ENCODE results near the gene ITPK1. TPM values are rescaled to one million over a fixed set of nuclear protein-coding genes. Genes with fewer than 3 reads are reported as not detected.

Gene ITPK1
- total and polyA plus RNA-seq, 10 of the 15 experiments (the other 5 are each of a cell fraction or from before 2014, with no cell fraction given) = 1.3 to 73.2 (median 27.0) TPM

DNA sequence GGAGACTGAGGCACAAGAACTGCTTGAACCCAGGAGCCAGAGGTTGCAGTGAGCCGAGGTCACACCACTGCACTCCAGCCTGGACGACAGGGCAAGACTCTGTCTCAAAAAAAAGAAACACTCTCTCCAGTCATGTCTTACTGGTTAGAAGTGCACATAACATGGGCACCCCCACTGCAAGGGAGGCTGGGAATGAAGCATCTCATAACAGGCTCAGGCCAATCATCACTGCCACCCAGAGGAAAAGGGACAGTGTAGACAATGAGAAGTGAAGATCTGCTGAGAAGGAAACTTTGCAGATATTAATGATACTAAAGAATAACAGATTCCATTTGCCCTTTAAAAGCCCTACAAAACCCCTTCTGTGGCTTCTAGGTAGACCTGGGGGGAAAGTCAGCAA is 66.9 kb downstream of the ITPK1 start:
- POLR2A ChIA-PET = no interaction called here
- Histone ChIP-seq H3K9ac (ENCODE audit: control insufficient read depth, insufficient read depth, low read length) (no peak overlapping the region), H3K36me3 (ENCODE audit: control insufficient read depth in 2 of 2, insufficient read depth in 2 of 2, low read length in 1 of 2) (peaks cover 0 to 11% of the 10 kb centered on the region in 2 experiments; a peak in 2 of 4 replicates), H2AFZ (ENCODE audit: control insufficient read depth, low read depth, low read length) (no peak overlapping the region), H3K9me3 (replicated peaks; ENCODE audit: control insufficient read depth, insufficient read depth, low read length) (no peaks in the 10 kb centered on the region), H3K4me1 (ENCODE audit: control insufficient read depth, insufficient read depth, low read length) (peaks cover 11% of the 10 kb centered on the region), H4K20me1 (ENCODE audit: control insufficient read depth, insufficient read depth) (no peaks in the 10 kb centered on the region), H3K27me3 (replicated peaks in 1 of 2; ENCODE audit: control insufficient read depth in 2 of 2, insufficient read depth in 2 of 2, low read length in 1 of 2) (no peaks in the 10 kb centered on the region), H3K4me3 (no peak overlapping the region), H3K4me2 (ENCODE audit: control insufficient read depth, insufficient read depth) (no peak overlapping the region), H3K27ac (ENCODE audit: control insufficient read depth, insufficient read depth) (no peak overlapping the region), H3K79me2 (ENCODE audit: control insufficient read depth, insufficient read depth, low read length) (no peaks in the 10 kb centered on the region)
- no TSS peak for BruUV-seq (replicated peaks)
- SMC1A ChIA-PET (ENCODE audit: uncharacterized antibody, unreplicated experiment) = no interaction called here
- ATAC-seq (no peak), DNase-seq (ENCODE audit: low read depth, low spot score) (no peak), FAIRE-seq (no peak)
- intact Hi-C loops (cut with micrococcal nuclease; ENCODE audit: unreplicated experiment) = no loop called here
- TF ChIP-seq, protein P1, sequence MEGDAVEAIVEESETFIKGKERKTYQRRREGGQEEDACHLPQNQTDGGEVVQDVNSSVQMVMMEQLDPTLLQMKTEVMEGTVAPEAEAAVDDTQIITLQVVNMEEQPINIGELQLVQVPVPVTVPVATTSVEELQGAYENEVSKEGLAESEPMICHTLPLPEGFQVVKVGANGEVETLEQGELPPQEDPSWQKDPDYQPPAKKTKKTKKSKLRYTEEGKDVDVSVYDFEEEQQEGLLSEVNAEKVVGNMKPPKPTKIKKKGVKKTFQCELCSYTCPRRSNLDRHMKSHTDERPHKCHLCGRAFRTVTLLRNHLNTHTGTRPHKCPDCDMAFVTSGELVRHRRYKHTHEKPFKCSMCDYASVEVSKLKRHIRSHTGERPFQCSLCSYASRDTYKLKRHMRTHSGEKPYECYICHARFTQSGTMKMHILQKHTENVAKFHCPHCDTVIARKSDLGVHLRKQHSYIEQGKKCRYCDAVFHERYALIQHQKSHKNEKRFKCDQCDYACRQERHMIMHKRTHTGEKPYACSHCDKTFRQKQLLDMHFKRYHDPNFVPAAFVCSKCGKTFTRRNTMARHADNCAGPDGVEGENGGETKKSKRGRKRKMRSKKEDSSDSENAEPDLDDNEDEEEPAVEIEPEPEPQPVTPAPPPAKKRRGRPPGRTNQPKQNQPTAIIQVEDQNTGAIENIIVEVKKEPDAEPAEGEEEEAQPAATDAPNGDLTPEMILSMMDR (IDR thresholded peaks at IDR 0.05 in 2 of 3, conservative IDR thresholded peaks at IDR 0.05 in 1 of 3; ENCODE audit: control insufficient read depth in 2 of 3, extremely low read depth in 1 of 3, insufficient read depth in 1 of 3, low read depth in 3 of 3, low read length in 3 of 3) = no peak
- TF ChIP-seq TCF3 (IDR thresholded peaks at IDR 0.05; ENCODE audit: borderline replicate concordance, insufficient read depth, low read depth, low read length) (no peak), CHD2 (IDR thresholded peaks at IDR 0.05; ENCODE audit: borderline replicate concordance, low read depth, low read length) (no peak), SMAD5 (IDR thresholded peaks at IDR 0.05; ENCODE audit: low read depth) (no peak), LARP7 (IDR thresholded peaks at IDR 0.05) (no peak), NFYA (IDR thresholded peaks at IDR 0.05; ENCODE audit: borderline replicate concordance, low read depth, low read length) (no peak), HDGF (IDR thresholded peaks at IDR 0.05) (no peak), SP1 (IDR thresholded peaks at IDR 0.05; ENCODE audit: low read depth, low read length) (no peak)
- TF ChIP-seq, protein P2, sequence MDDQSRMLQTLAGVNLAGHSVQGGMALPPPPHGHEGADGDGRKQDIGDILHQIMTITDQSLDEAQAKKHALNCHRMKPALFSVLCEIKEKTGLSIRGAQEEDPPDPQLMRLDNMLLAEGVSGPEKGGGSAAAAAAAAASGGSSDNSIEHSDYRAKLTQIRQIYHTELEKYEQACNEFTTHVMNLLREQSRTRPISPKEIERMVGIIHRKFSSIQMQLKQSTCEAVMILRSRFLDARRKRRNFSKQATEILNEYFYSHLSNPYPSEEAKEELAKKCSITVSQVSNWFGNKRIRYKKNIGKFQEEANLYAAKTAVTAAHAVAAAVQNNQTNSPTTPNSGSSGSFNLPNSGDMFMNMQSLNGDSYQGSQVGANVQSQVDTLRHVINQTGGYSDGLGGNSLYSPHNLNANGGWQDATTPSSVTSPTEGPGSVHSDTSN (IDR thresholded peaks at IDR 0.05; ENCODE audit: insufficient replicate concordance, low read depth, low read length) = no peak
- WGBS (ENCODE audit: insufficient coverage, insufficient replicate concordance, low lambda C conversion rate, missing lambda C conversion rate) = 94% methylated on average over 2 of the region's 2 CpGs
- RAD21 ChIA-PET (ENCODE audit: unreplicated experiment) = no interaction called here
- in situ Hi-C loops (cut with MboI) = no loop called here
- CTCF ChIA-PET = interaction anchor here (1.0 to 2.5 kb wide), 2 partner anchors 11 to 64 kb away, joined by 3 to 8 read pairs; no protein-coding TSS in a partner anchor

Data from GM12878 (cell line).